HepG2 (cell line): Measurements from ENCODE around the gene PANK3. TPM values are rescaled to one million over a fixed set of nuclear protein-coding genes. Genes with fewer than 3 reads are reported as not detected.

Source experiments
- ASH2L ChIP-seq: fragments of 300-600, 200-600 bp; sonication (generic); IDR thresholded peaks from 2 replicates; pipeline ENCODE4 v1.7.0; 2017; ENCODE audit warnings: low read depth, mild to moderate bottlenecking, moderate library complexity, mixed read lengths, low read length; ENCODE audit not compliant: insufficient read length
- BATF2 ChIP-seq: sonication (generic); formaldehyde crosslinking; IDR thresholded peaks from 2 replicates; pipeline ENCODE4 v1.8.0; 2022; ENCODE audit warnings: mild to moderate bottlenecking, missing genetic modification reagents, moderate library complexity
- CHD4 ChIP-seq: fragments of 200-600 bp; sonication (generic); IDR thresholded peaks from 2 replicates; pipeline ENCODE4 v1.7.0; 2017; ENCODE audit warnings: mild to moderate bottlenecking, low read length, borderline replicate concordance
- DPF2 ChIP-seq: sonication (generic); formaldehyde crosslinking; IDR thresholded peaks from 2 replicates; pipeline ENCODE4 v1.4.0; 2020; ENCODE audit warnings: mild to moderate bottlenecking, low read depth, missing genetic modification reagents, borderline replicate concordance
- EED ChIP-seq: sonication (generic); formaldehyde crosslinking; IDR thresholded peaks from 2 replicates; pipeline ENCODE4 v1.5.0; 2020; ENCODE audit warnings: mild to moderate bottlenecking, missing genetic modification reagents
- ELF4 ChIP-seq: sonication (generic); formaldehyde crosslinking; IDR thresholded peaks from 2 replicates; pipeline ENCODE4 v1.5.0; 2020; ENCODE audit warnings: missing genetic modification reagents, mild to moderate bottlenecking, moderate library complexity, borderline replicate concordance
- GTF2F1 ChIP-seq: fragments of 150-350 bp; IDR thresholded peaks from 2 replicates; pipeline ENCODE4 v1.6.1; 2014; ENCODE audit warnings: low read length
- IRF1 ChIP-seq: sonication (generic); formaldehyde crosslinking; IDR thresholded peaks from 2 replicates; pipeline ENCODE4 v1.4.0; 2020; ENCODE audit warnings: low read depth, mild to moderate bottlenecking, missing genetic modification reagents
- MXD1 ChIP-seq: sonication (generic); formaldehyde crosslinking; IDR thresholded peaks from 2 replicates; pipeline ENCODE4 v1.4.0; 2020; ENCODE audit warnings: mild to moderate bottlenecking, missing genetic modification reagents
- NR2C2 ChIP-seq: sonication (generic); formaldehyde crosslinking; IDR thresholded peaks from 2 replicates; pipeline ENCODE4 v1.4.0; 2020; ENCODE audit warnings: missing genetic modification reagents, mild to moderate bottlenecking, moderate library complexity, borderline replicate concordance
- PITX1 ChIP-seq: sonication (generic); formaldehyde crosslinking; IDR thresholded peaks from 2 replicates; pipeline ENCODE4 v1.5.1; 2020; ENCODE audit warnings: mild to moderate bottlenecking, missing genetic modification reagents
- ZBTB42 ChIP-seq: sonication (generic); formaldehyde crosslinking; IDR thresholded peaks from 2 replicates; pipeline ENCODE4 v1.5.0; 2020; ENCODE audit warnings: mild to moderate bottlenecking, missing genetic modification reagents
- ZNF136 ChIP-seq: sonication (generic); formaldehyde crosslinking; IDR thresholded peaks from 2 replicates; pipeline ENCODE4 v1.8.1; 2022; ENCODE audit warnings: low read depth, mild to moderate bottlenecking, moderate library complexity, missing genetic modification reagents
- ZNF318 ChIP-seq: sonication (generic); formaldehyde crosslinking; IDR thresholded peaks from 2 replicates; pipeline ENCODE4 v1.4.0; 2020; ENCODE audit warnings: mild to moderate bottlenecking, missing genetic modification reagents
- ZNF354B ChIP-seq: sonication (generic); formaldehyde crosslinking; IDR thresholded peaks from 2 replicates; pipeline ENCODE4 v1.8.0; 2022; ENCODE audit warnings: mild to moderate bottlenecking, missing genetic modification reagents
- ZNF563 ChIP-seq: sonication (generic); formaldehyde crosslinking; IDR thresholded peaks from 2 replicates; pipeline ENCODE4 v1.8.0; 2022; ENCODE audit warnings: mild to moderate bottlenecking, moderate library complexity, missing genetic modification reagents
- ZNF720 ChIP-seq: sonication (generic); formaldehyde crosslinking; IDR thresholded peaks from 2 replicates; pipeline ENCODE4 v1.4.0; 2020; ENCODE audit warnings: missing genetic modification reagents
- ZNF841 ChIP-seq: sonication (generic); formaldehyde crosslinking; IDR thresholded peaks from 2 replicates; pipeline ENCODE4 v1.8.1; 2023; ENCODE audit warnings: missing genetic modification reagents, borderline replicate concordance
- polyA plus RNA-seq, 8 experiments: library from polyadenylated mRNA; depleted of rRNA in 3 of 8; stranded (reverse) in 7 of 8; unstranded in 1 of 8; fragments of >200 nt; fragmentation: Illumina TruSeq in 4 of 8; extraction: Trizol in 4 of 8; gene quantifications; 2 replicates each; pipeline versions ENCODE4 v1.2.1 to v1.2.3, GENCODE V29; 2011 to 2016; ENCODE audit warnings: low read depth in 4 of 8, missing spikeins in 1 of 8, mixed read lengths in 1 of 8; ENCODE audit not compliant: insufficient read depth in 1 of 8
- total RNA-seq, 5 experiments: library from RNA; depleted of rRNA; stranded (reverse); fragments of >200 nt; fragmentation: Illumina TruSeq; extraction: Trizol; gene quantifications; 2 replicates each; pipeline ENCODE4 v1.2.3, GENCODE V29; 2016; ENCODE audit warnings: low read depth in 1 of 5

The PANK3 gene
- total and polyA plus RNA-seq, 2 of the 13 experiments (the other 11 are each of a cell fraction or from before 2014, with no cell fraction given), result 26.9 to 69.5 TPM

- no peak for TF ChIP-seq ZNF318 (CRISPR knock-in tag)
- TF ChIP-seq BATF2 (CRISPR knock-in tag), result no peak
- TF ChIP-seq ZNF720 (CRISPR knock-in tag), result no peak
- peak; percentile 62 for TF ChIP-seq PITX1 (CRISPR knock-in tag)
- TF ChIP-seq ZNF841 (CRISPR knock-in tag), result no peak
- TF ChIP-seq ZBTB42 (CRISPR knock-in tag), result 0 out of 2 replicates have a peak, but pooled peaks have one; percentile 29
- no peak for TF ChIP-seq ZNF354B (CRISPR knock-in tag)
- TF ChIP-seq MXD1 (CRISPR knock-in tag), result no peak
- TF ChIP-seq IRF1, result no peak
- TF ChIP-seq DPF2 (CRISPR knock-in tag), result no peak; the same call in 1 of the 2 replicates
- TF ChIP-seq ELF4, result peak; percentile 83; the same call in 1 of the 2 replicates
- TF ChIP-seq ZNF136, result 0 out of 2 replicates have a peak, but pooled peaks have one; percentile 55
- TF ChIP-seq NR2C2 (CRISPR knock-in tag), result peak; percentile 84
- no peak for TF ChIP-seq GTF2F1
- peak; percentile 60 for TF ChIP-seq ASH2L
- TF ChIP-seq ZNF563 (CRISPR knock-in tag), result 0 out of 2 replicates have a peak, but pooled peaks have one; percentile 13
- TF ChIP-seq CHD4, result no peak
- TF ChIP-seq EED, result no peak
Observed at GRCh38 chr5:168579488-168580226, 489 bp upstream of the PANK3 start (continued).
